CD14-positive monocyte (primary cell): ENCODE measurements around the gene COPB1. TPM values are rescaled to one million over a fixed set of nuclear protein-coding genes. Genes with fewer than 3 reads are reported as not detected.
A peak's percentile ranks its signal among the peaks of the same experiment; 100 is the strongest.

Experiments
- DNase-seq, 3 donors: peaks; one replicate each; pipeline ENCODE4 v3.0.0-alpha.2; 2011 to 2022
- H2AFZ ChIP-seq: 2 replicates; pipeline ENCODE4 v1.6.0; 2012; ENCODE audit warnings: mild to moderate bottlenecking, low read depth, low read length, inconsistent platforms; ENCODE audit not compliant: insufficient read depth, poor library complexity, severe bottlenecking
- H3K27ac ChIP-seq, 2 donors: 1 replicate in 1 of 2; 2 replicates in 1 of 2; pipeline ENCODE4 v1.5.1; 2012 to 2013; ENCODE audit warnings: low read length in 2 of 2, control low read depth in 1 of 2, inconsistent platforms in 1 of 2, low read depth in 1 of 2, mild to moderate bottlenecking in 1 of 2
- H3K27me3 ChIP-seq, 2 donors: one replicate each; pipeline versions ENCODE4 v1.6.0 to v1.6.1; 2011 to 2013; ENCODE audit warnings: low read length in 2 of 2; ENCODE audit not compliant: control insufficient read depth in 2 of 2, insufficient read depth in 2 of 2
- H3K36me3 ChIP-seq, 2 donors: replicated peaks in 1 of 2; 1 replicate in 1 of 2; 2 replicates in 1 of 2; pipeline versions ENCODE4 v1.5.1 to v1.6.1; 2012 to 2013; ENCODE audit warnings: low read length in 2 of 2, control low read depth in 1 of 2, inconsistent platforms in 1 of 2, mild to moderate bottlenecking in 1 of 2; ENCODE audit not compliant: insufficient read depth in 2 of 2, control insufficient read depth in 1 of 2
- H3K4me1 ChIP-seq, 2 donors: 1 replicate in 1 of 2; 2 replicates in 1 of 2; pipeline versions ENCODE4 v1.5.1 to v1.6.1; 2012 to 2013; ENCODE audit warnings: low read length in 2 of 2, control low read depth in 1 of 2, inconsistent platforms in 1 of 2, mild to moderate bottlenecking in 1 of 2, moderate library complexity in 1 of 2; ENCODE audit not compliant: insufficient read depth in 2 of 2, control insufficient read depth in 1 of 2
- H3K4me2 ChIP-seq: replicated peaks from 2 replicates; pipeline ENCODE3; 2012; ENCODE audit warnings: low read length, moderate library complexity, mild to moderate bottlenecking; ENCODE audit not compliant: poor library complexity, severe bottlenecking; ENCODE audit errors: extremely low read depth
- H3K4me3 ChIP-seq, 3 experiments: fragments of 200-600 bp in 1 of 3; sonication (generic) in 1 of 3; replicated peaks in 1 of 3; 1 replicate in 2 of 3; 2 replicates in 1 of 3; pipeline ENCODE4 v1.5.1; 2011 to 2013; ENCODE audit warnings: low read length in 3 of 3, mild to moderate bottlenecking in 3 of 3, control low read depth in 2 of 3, low read depth in 2 of 3, inconsistent platforms in 1 of 3, moderate library complexity in 1 of 3
- H3K79me2 ChIP-seq: 2 replicates; pipeline ENCODE4 v1.6.0; 2012; ENCODE audit warnings: mild to moderate bottlenecking, control low read depth, inconsistent platforms, low read length, moderate library complexity; ENCODE audit not compliant: insufficient read depth
- H3K9ac ChIP-seq: 2 replicates; pipeline ENCODE4 v1.6.0; 2017; ENCODE audit warnings: low read length, mild to moderate bottlenecking; ENCODE audit not compliant: insufficient read depth, poor library complexity, severe bottlenecking
- H3K9me3 ChIP-seq, 2 donors: replicated peaks in 1 of 2; 1 replicate in 1 of 2; 2 replicates in 1 of 2; pipeline versions ENCODE4 v1.5.1 to v1.6.1; 2012 to 2013; ENCODE audit warnings: low read length in 2 of 2, control low read depth in 1 of 2; ENCODE audit not compliant: control insufficient read depth in 1 of 2, insufficient read depth in 1 of 2
- H4K20me1 ChIP-seq: 2 replicates; pipeline ENCODE4 v1.6.0; 2012; ENCODE audit warnings: mild to moderate bottlenecking, low read length, control low read depth, moderate library complexity; ENCODE audit not compliant: insufficient read depth
- H3K27ac Mint-ChIP-seq, 7 donors: one replicate each; pipeline ENCODE4 v1.8.0; 2020; ENCODE audit warnings: mild to moderate bottlenecking in 7 of 7, mixed read lengths in 7 of 7, moderate library complexity in 6 of 7, inconsistent platforms in 2 of 7
- H3K27me3 Mint-ChIP-seq, 3 donors: one replicate each; pipeline ENCODE4 v1.8.0; 2021 to 2022; ENCODE audit warnings: low read depth in 3 of 3, mild to moderate bottlenecking in 3 of 3, mixed read lengths in 3 of 3, moderate library complexity in 3 of 3, inconsistent platforms in 1 of 3
- H3K36me3 Mint-ChIP-seq, 2 donors: one replicate each; pipeline ENCODE4 v1.8.0; 2020; ENCODE audit warnings: mixed read lengths in 2 of 2, inconsistent platforms in 1 of 2, mild to moderate bottlenecking in 1 of 2
- H3K4me1 Mint-ChIP-seq: one replicate; pipeline ENCODE4 v1.8.0; 2020; ENCODE audit warnings: mild to moderate bottlenecking, mixed read lengths
- H3K4me3 Mint-ChIP-seq, 2 donors: one replicate each; pipeline ENCODE4 v1.8.0; 2020; ENCODE audit warnings: mild to moderate bottlenecking in 2 of 2, mixed read lengths in 2 of 2, moderate library complexity in 1 of 2
- H3K9me3 Mint-ChIP-seq, 7 donors: one replicate each; pipeline ENCODE4 v1.8.0; 2020 to 2022; ENCODE audit warnings: mixed read lengths in 7 of 7, mild to moderate bottlenecking in 6 of 7, moderate library complexity in 6 of 7, inconsistent platforms in 2 of 7
- CTCF ChIP-seq: fragments of 200-600 bp; IDR thresholded peaks from one replicate; pipeline ENCODE4 v1.8.0; 2022; ENCODE audit warnings: antibody characterized with exemption, mild to moderate bottlenecking
- WGBS: methylation state at CpG from one replicate; pipeline ENCODE4 v1.1.5; 2013; ENCODE audit warnings: missing lambda C conversion rate; ENCODE audit not compliant: insufficient coverage; 5-methylcytosine and 5-hydroxymethylcytosine counted together
- intact Hi-C, 2 donors: fragments of 100-400 bp; cut with micrococcal nuclease; formaldehyde crosslinking; loops; one replicate each; pipeline versions ENCODE4 v1.15.0 to v1.15.1; 2023
- polyA plus RNA-seq, 3 donors: library from polyadenylated mRNA; depleted of rRNA in 1 of 3; unstranded in 2 of 3; stranded (reverse) in 1 of 3; fragments of 300-500 nt in 2 of 3; fragments of >200 nt in 1 of 3; fragmentation: Illumina TruSeq in 2 of 3; gene quantifications; 1 replicate in 2 of 3; 2 replicates in 1 of 3; pipeline ENCODE4 v1.2.3, GENCODE V29; 2012 to 2021

The COPB1 gene
- polyA plus RNA-seq, 3 donors = 37.8 to 108 (median 87.1) TPM

DNA sequence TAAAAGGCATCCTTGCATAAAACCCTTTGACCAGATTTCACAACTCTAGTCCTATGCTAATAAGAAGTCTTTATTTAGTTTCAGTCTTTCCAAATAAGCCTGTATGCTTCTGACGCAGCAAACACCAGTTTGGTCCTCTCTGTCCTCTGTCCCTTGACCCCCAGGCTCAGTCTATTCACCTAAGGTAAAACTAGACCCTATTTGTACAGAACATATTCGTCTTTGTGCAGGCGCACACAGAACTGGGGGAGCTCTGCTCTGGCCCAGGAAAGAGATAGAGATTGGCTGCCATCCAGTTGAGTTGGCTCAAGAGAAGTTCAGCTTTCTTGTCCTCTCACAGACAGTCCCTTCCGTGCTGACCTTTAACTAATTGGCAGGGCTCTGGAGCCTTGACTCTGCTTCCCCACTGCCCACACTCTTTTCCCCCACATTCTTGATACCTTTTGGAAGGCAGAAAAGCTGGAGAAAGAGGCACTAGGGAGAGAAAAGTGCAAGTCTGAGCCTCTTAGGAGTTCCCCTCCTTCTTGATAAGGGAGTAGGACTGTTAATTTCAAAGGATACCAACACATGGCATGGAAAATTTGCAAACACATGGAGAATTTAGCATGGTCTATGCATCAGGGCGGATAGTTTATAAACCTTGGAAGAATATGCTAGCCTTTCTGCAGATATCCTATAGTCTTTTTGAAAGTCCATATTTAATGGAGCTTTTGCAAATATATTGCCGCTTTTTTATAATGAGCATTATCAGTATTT lies 41.8 kb upstream of the COPB1 start:
- Mint-ChIP-seq H3K4me1 (peaks cover 65% of the 10 kb centered on the region), H3K36me3 (no peaks in the 10 kb centered on the region), H3K27ac (peak overlapping the region; percentile 92 to 98 (median 97)), H3K4me3 (peak overlapping the region; percentile 75 to 80), H3K9me3 (peaks cover 0 to 2% (median 0%) of the 10 kb centered on the region in 7 donors), H3K27me3 (no peaks in the 10 kb centered on the region)
- H2AFZ ChIP-seq = peak overlapping the region; percentile 80
- WGBS = 44% methylated on average over 2 of the region's 6 CpGs
- H3K27me3 ChIP-seq = no peaks in the 10 kb centered on the region
- H3K27ac ChIP-seq = peak overlapping the region; percentile 87 to 92
- H3K9me3 ChIP-seq = no peaks in the 10 kb centered on the region
- H3K9ac ChIP-seq = peak overlapping the region; percentile 51
- peak overlapping the region in 2 of 3 experiments; percentile 20 to 63 for H3K4me3 ChIP-seq
- DNase-seq = peak; percentile 29 to 67 (median 66)
- H3K36me3 ChIP-seq = no peaks in the 10 kb centered on the region
- H3K4me2 ChIP-seq = peak overlapping the region; percentile 61
- H3K4me1 ChIP-seq = peaks cover 67 to 78% of the 10 kb centered on the region in 2 donors
- no peak for TF ChIP-seq CTCF
- peaks cover 10% of the 10 kb centered on the region for H3K79me2 ChIP-seq
- intact Hi-C loops = loop anchor here (5.0 to 10.0 kb wide), 2 partner anchors 103 to 356 kb away; partner anchors contain the start of gene PDE3B (in 1 of the 2)
- H4K20me1 ChIP-seq = no peaks in the 10 kb centered on the region

GRCh38 chr11:14539982-14540421 lies 40.4 kb upstream of the COPB1 start:
- no peak overlapping the region for H3K9ac ChIP-seq
- DNase-seq = peak in 1 of 3 donors; percentile 16
- H3K9me3 Mint-ChIP-seq = peaks cover 0 to 2% (median 0%) of the 10 kb centered on the region in 7 donors

More at GRCh38 chr11:14539982-14540421, 40.4 kb upstream of the COPB1 start:
- H3K4me1 Mint-ChIP-seq = peaks cover 59% of the 10 kb centered on the region
- H3K4me2 ChIP-seq = no peak overlapping the region
- peaks cover 58 to 69% of the 10 kb centered on the region in 2 donors for H3K4me1 ChIP-seq
- H3K36me3 Mint-ChIP-seq = no peaks in the 10 kb centered on the region
- H3K79me2 ChIP-seq = peaks cover 10% of the 10 kb centered on the region
- peak overlapping the region; percentile 43 for H2AFZ ChIP-seq
- H3K4me3 ChIP-seq = no peak overlapping the region
- H3K36me3 ChIP-seq = no peaks in the 10 kb centered on the region
- H3K4me3 Mint-ChIP-seq = peak overlapping the region in 1 of 2 donors; percentile 33
- no peak for TF ChIP-seq CTCF
- no peaks in the 10 kb centered on the region for H4K20me1 ChIP-seq
- no peaks in the 10 kb centered on the region for H3K9me3 ChIP-seq
- intact Hi-C loops = loop anchor here (5.0 to 10.0 kb wide), 4 partner anchors 102 to 367 kb away; partner anchors contain the start of gene PDE3B (in 2 of the 2)
- no peaks in the 10 kb centered on the region for H3K27me3 ChIP-seq
- H3K27me3 Mint-ChIP-seq = no peaks in the 10 kb centered on the region
- peak overlapping the region; percentile 9 to 97 (median 85) for H3K27ac Mint-ChIP-seq
- 58% methylated on average over 4 of the region's 4 CpGs for WGBS
- peak overlapping the region in 1 of 2 donors; percentile 92 for H3K27ac ChIP-seq
